ENCODE data around the gene RGS11. TPM values are rescaled to one million over a fixed set of nuclear protein-coding genes. Genes with fewer than 3 reads are reported as not detected.

The RGS11 gene
- total RNA-seq, 4 donors from 2014 or later = 7.1 to 18.2 (median 11.0) TPM

- Histone ChIP-seq H3K36me3 (peaks cover 0 to 7% (median 2%) of the 10 kb centered on the region in 4 donors), H3K9me3 (no peaks in the 10 kb centered on the region), H3K27me3 (peaks cover 0 to 19% (median 0%) of the 10 kb centered on the region in 4 donors), H3K4me1 (peaks cover 10 to 24% (median 18%) of the 10 kb centered on the region in 4 donors), H3K27ac (replicated peaks in 1 of 4) (no peak overlapping the region), H3K4me3 (no peak overlapping the region)
- DNase-seq (ENCODE audit: extremely low spot score) = no peak
- intact Hi-C loops (cut with DNase I) = no loop called here
- WGBS = 78% methylated on average over 6 of the region's 30 CpGs
- TF ChIP-seq POLR2AphosphoS5 (IDR thresholded peaks at IDR 0.05) = no peak
- TF ChIP-seq POLR2A (IDR thresholded peaks at IDR 0.05; ENCODE audit: low read depth) = no peak
- TF ChIP-seq, protein P1, sequence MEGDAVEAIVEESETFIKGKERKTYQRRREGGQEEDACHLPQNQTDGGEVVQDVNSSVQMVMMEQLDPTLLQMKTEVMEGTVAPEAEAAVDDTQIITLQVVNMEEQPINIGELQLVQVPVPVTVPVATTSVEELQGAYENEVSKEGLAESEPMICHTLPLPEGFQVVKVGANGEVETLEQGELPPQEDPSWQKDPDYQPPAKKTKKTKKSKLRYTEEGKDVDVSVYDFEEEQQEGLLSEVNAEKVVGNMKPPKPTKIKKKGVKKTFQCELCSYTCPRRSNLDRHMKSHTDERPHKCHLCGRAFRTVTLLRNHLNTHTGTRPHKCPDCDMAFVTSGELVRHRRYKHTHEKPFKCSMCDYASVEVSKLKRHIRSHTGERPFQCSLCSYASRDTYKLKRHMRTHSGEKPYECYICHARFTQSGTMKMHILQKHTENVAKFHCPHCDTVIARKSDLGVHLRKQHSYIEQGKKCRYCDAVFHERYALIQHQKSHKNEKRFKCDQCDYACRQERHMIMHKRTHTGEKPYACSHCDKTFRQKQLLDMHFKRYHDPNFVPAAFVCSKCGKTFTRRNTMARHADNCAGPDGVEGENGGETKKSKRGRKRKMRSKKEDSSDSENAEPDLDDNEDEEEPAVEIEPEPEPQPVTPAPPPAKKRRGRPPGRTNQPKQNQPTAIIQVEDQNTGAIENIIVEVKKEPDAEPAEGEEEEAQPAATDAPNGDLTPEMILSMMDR (IDR thresholded peaks at IDR 0.05) = no peak
- TF ChIP-seq EP300 (IDR thresholded peaks at IDR 0.05) = no peak
Observed at GRCh38 chr16:273547-274421, 2.0 kb downstream of the RGS11 start.

DNA sequence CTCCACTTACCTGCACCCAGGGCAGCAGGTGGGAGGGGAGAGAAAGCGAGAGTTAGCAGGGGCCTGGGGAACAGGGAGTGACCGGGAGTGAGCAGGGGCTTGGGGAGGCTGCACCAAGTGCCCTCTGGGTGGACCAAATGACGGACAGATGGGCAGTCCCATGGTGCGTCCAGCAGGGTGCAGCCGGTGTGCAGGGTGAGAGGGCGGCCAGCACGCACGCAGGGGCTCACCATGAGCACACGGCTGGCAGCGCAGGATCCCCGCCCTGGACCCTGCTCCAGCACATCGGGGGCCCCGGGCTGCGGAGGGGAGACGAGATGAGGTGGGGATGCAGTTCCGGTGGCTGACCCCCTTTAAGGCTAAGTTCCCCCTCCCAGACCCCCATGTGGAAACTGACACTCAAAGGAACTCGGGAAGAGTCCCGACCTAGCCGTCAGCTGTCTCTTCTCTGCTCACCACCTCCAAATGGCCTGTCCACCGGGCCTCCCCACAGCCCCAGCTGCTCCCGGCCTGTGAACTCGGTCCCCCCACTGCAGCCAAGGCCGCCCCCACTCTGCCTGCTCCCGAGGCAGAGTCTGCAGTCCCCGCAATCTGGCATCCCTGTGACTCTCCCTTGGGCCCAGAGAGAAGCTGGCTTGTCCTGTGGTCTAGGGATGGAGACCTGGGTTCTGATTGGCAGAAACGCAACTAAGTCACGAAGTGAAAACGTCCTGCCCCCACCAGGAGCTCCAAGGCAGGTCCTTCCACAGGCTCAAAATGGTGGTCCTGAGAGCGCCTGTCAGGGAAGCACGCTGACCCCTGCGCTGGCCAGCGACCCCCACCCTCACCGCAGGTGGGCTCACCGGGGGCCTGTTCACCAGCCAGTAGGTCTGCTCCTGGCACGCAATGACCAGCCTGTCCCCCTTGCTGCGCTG, 2.9 kb downstream of the RGS11 start:
- Histone ChIP-seq H3K4me3 (no peak overlapping the region), H3K9me3 (no peaks in the 10 kb centered on the region), H3K27ac (replicated peaks in 1 of 4) (no peak overlapping the region), H3K36me3 (peaks cover 0 to 7% (median 2%) of the 10 kb centered on the region in 4 donors), H3K27me3 (peaks cover 0 to 19% (median 0%) of the 10 kb centered on the region in 4 donors), H3K4me1 (peaks cover 10 to 24% (median 18%) of the 10 kb centered on the region in 4 donors)
- intact Hi-C loops (cut with DNase I) = no loop called here
- WGBS = 85% methylated on average over 25 of the region's 36 CpGs
- TF ChIP-seq EP300 (IDR thresholded peaks at IDR 0.05) (no peak), POLR2AphosphoS5 (IDR thresholded peaks at IDR 0.05) (no peak), POLR2A (IDR thresholded peaks at IDR 0.05; ENCODE audit: low read depth) (no peak)
- TF ChIP-seq, protein P1 (IDR thresholded peaks at IDR 0.05) = no peak
- no peak for DNase-seq (ENCODE audit: extremely low spot score)

GRCh38 chr16:270381-271255, 5.1 kb downstream of the RGS11 start:
- intact Hi-C loops (cut with DNase I) = no loop called here
- H3K27me3 ChIP-seq = peaks cover 0 to 15% (median 0%) of the 10 kb centered on the region in 4 donors
- 85% methylated on average over 21 of the region's 34 CpGs for WGBS
- H3K4me1 ChIP-seq = peaks cover 10 to 22% (median 17%) of the 10 kb centered on the region in 4 donors
- H3K9me3 ChIP-seq = no peaks in the 10 kb centered on the region
- no peak for DNase-seq (ENCODE audit: extremely low spot score)
- H3K36me3 ChIP-seq = peaks cover 0 to 9% (median 3%) of the 10 kb centered on the region in 4 donors
- no peak overlapping the region for H3K27ac ChIP-seq (replicated peaks in 1 of 4)
- H3K4me3 ChIP-seq = no peak overlapping the region
- TF ChIP-seq, protein P1 (IDR thresholded peaks at IDR 0.05) = no peak
- no peak for TF ChIP-seq EP300 (IDR thresholded peaks at IDR 0.05)
- no peak for TF ChIP-seq POLR2AphosphoS5 (IDR thresholded peaks at IDR 0.05)
- no peak for TF ChIP-seq POLR2A (IDR thresholded peaks at IDR 0.05; ENCODE audit: low read depth)
